ENCODE data around the gene DVL1. TPM values are rescaled to one million over a fixed set of nuclear protein-coding genes. Genes with fewer than 3 reads are reported as not detected.

The DVL1 gene
- total and polyA plus RNA-seq, 4 experiments from 2014 or later, result 0.19 to 44.6 (median 22.8) TPM

DNA sequence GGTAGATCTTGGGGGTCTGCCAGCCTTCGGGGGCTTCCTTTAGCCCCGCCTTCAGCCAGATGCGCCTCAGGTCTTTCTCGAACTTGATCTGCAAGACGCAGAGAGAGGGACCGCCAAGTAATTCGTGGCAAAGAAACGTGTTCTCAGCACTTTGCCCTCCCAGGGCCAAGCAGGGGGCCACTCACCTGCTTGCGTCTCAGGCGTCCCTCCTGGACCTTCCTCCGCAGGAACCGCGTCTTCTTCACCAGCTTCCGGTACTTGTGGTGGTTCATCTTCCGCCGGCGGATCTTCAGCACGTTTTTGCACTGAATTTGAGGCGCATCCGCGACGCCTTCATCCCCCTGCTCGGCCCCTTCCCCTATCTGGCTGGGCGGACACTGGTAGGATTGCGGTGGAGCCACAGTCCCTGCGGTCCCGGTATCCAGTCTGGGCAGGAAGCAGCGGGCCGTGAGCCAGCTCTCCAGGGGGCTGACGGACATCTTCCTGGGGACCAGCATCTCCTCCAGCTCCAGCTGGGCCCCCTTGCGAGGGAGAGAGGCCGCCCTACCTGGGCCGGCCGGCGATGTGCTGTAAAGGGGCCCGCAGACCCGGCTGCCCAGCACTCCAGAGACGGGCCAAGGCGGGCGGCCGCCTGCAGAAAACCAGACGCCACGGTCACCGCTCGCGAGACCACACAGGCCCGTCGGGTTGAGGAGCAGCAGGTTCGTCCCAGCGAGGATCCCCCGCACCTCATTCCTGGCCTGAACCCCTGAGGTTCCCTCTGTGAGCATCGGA lies 24.8 kb upstream of the DVL1 start:
- Histone ChIP-seq H3K9me3 (ENCODE audit: control insufficient read depth in 1 of 2, low read length in 2 of 2) (no peaks in the 10 kb centered on the region), H3K4me3 (ENCODE audit: low read length in 2 of 2) (peak overlapping the region in 1 of 2 donors; percentile 73), H3K36me3 (ENCODE audit: insufficient read depth, low read length) (no peaks in the 10 kb centered on the region), H3K4me1 (ENCODE audit: insufficient read depth, low read length) (peaks cover 46% of the 10 kb centered on the region), H3K27me3 (ENCODE audit: insufficient read depth, low read length) (no peaks in the 10 kb centered on the region), H3K27ac (ENCODE audit: low read depth, low read length) (peak overlapping the region; percentile 88)
- peaks cover 0 to 16% of the 10 kb centered on the region in 2 donors for H3K36me3 Mint-ChIP-seq
- no peaks in the 10 kb centered on the region for H3K27me3 Mint-ChIP-seq
- CTCF ChIA-PET (ENCODE audit: partially characterized antibody), result interaction anchor here (1.1 to 1.6 kb wide), 3 partner anchors 25 to 241 kb away, joined by 3 to 6 read pairs (median 6); partner anchors contain the start of gene CCNL2
- DNase-seq, result no peak
- intact Hi-C loops (cut with micrococcal nuclease), result loop anchor here (2.0 kb wide), 2 partner anchors 25 to 49 kb away; partner anchors contain the start of genes CPTP, DVL1 and INTS11
- H3K9me3 Mint-ChIP-seq, result no peaks in the 10 kb centered on the region
- H3K4me3 Mint-ChIP-seq, result peak overlapping the region; percentile 75 to 95 (median 82)
- H3K4me1 Mint-ChIP-seq, result peaks cover 6 to 45% (median 28%) of the 10 kb centered on the region in 4 donors
- H3K27ac Mint-ChIP-seq, result peak overlapping the region in 6 of 7 donors; percentile 78 to 91 (median 86)
- POLR2A ChIA-PET (ENCODE audit: partially characterized antibody), result interaction anchor here (0.9 to 10.2 kb wide), 12 partner anchors 8 to 257 kb away, joined by 3 to 149 read pairs (median 9); partner anchors contain the start of genes B3GALT6, C1orf159, CCNL2 and MIB2

DNA sequence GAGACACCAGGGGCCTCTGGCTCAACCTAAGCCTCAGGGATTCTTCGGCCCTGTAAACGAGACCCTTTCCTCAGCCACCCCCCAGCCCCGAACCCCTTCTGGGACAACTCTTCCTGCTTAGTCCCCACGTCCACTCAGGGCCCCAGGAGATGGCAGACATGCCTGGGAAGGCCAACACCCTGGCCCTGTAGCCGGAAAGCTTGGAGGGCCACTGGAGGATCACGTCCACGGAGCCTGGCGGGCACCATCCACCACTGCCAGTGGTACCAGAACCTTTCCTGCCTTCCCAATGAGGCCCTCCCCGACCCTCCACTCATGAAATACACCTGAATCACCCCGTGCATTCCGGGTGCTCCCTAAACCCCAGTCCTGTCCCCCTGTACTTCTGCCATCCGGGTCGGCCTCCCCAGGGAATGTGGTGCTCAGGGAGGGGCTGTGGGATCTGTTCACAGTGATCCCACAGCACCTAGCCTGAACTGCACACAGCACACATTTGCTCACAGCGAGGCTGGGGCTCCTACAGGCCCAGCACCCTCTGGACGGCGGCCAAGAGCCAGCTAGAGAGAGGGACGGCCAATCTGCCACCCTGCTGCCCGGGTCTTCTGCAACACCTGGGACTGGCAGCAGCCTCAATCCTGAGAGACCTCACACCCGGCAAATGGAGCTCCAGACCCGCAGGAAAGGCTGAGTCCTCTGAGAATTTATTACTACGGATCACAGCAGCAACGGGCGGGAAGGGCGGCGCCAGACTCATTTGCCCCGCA lies 24.0 kb upstream of the DVL1 start:
- H3K27me3 Mint-ChIP-seq, result no peaks in the 10 kb centered on the region
- POLR2A ChIA-PET (ENCODE audit: partially characterized antibody), result interaction anchor here (2.9 to 10.2 kb wide), 3 partner anchors 21 to 34 kb away, joined by 24 to 149 read pairs (median 74); partner anchors contain the start of genes CCNL2 and MRPL20

DNA sequence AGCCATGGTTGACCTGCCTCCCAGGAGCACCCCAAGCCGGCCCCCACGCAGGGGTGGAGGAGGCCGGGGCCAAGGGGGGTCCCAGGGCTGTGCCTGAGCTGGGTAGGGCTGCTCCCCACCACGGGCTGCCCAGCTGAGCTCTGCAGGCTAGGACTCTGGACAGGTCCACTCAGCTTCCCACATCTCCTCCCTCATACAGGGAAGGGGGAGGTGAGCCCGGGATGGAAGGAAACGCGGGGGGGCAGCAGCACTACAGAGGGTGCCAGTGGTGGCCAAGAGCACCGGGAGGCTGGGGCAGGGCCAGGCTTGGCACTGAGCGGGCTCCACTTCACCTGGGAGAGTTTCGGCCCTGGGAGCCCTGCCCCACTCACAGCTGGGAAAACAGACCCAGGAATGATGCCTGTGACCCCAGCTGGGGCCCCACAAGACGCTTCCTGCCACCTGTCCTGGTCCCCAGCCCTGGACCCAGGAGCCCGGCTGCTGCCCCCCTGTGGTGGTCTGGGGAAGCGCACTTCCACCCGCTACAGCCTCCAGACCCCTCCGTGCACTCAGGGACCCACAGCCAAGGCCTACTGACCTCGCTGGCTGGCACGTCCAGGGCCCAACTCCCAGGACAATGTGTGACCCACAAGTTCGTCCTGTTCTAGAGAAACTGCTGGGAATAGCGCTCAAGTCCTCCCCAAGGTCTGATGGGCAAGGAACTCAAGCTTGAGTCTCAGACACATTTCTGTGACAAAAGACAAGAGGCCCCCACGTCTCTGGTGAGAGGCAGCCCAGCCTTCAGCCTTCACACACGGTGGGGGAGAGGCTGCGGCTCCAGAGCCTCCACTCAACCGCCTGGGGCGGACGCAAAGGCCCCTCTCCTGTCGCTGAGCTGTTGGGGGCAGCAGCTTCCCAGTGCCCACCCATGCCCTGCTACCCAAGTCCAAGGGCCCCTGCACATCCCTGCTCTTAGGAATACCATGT lies 22.8 kb upstream of the DVL1 start:
- H3K4me1 ChIP-seq (ENCODE audit: insufficient read depth, low read length), result peaks cover 46% of the 10 kb centered on the region
- peaks cover 6 to 45% (median 28%) of the 10 kb centered on the region in 4 donors for H3K4me1 Mint-ChIP-seq
- intact Hi-C loops (cut with micrococcal nuclease), result loop anchor here (2.0 kb wide), 1 partner anchor 23 kb away; the partner anchor contains the start of gene DVL1
- H3K9me3 ChIP-seq (ENCODE audit: control insufficient read depth in 1 of 2, low read length in 2 of 2), result no peaks in the 10 kb centered on the region
- peak overlapping the region in 1 of 2 donors; percentile 53 for H3K4me3 ChIP-seq (ENCODE audit: low read length in 2 of 2)
- H3K36me3 ChIP-seq (ENCODE audit: insufficient read depth, low read length), result no peaks in the 10 kb centered on the region
- no peaks in the 10 kb centered on the region for H3K27me3 Mint-ChIP-seq
- POLR2A ChIA-PET (ENCODE audit: partially characterized antibody), result interaction anchor here (0.7 to 10.2 kb wide), 9 partner anchors 13 to 249 kb away, joined by 3 to 149 read pairs (median 5); partner anchors contain the start of genes CCNL2, MIB2, MRPL20 and UBE2J2
- peak; percentile 68 to 79 (median 72) for DNase-seq
- no peaks in the 10 kb centered on the region for H3K9me3 Mint-ChIP-seq
- no peaks in the 10 kb centered on the region for H3K27me3 ChIP-seq (ENCODE audit: insufficient read depth, low read length)
- H3K27ac ChIP-seq (ENCODE audit: low read depth, low read length), result peak overlapping the region; percentile 64
- H3K36me3 Mint-ChIP-seq, result peaks cover 0 to 16% of the 10 kb centered on the region in 2 donors
- peak overlapping the region in 6 of 7 donors; percentile 81 to 92 (median 85) for H3K27ac Mint-ChIP-seq
- H3K4me3 Mint-ChIP-seq, result peak overlapping the region in 7 of 8 donors; percentile 38 to 77 (median 63)
- CTCF ChIA-PET (ENCODE audit: partially characterized antibody), result interaction anchor here (0.8 to 2.6 kb wide), 21 partner anchors 9 to 253 kb away, joined by 3 to 11 read pairs (median 4); partner anchors contain the start of genes CCNL2 and MRPL20

More for the DNA sequence above, 24.0 kb upstream of the DVL1 start:
- peaks cover 0 to 16% of the 10 kb centered on the region in 2 donors for H3K36me3 Mint-ChIP-seq
- H3K9me3 Mint-ChIP-seq, result no peaks in the 10 kb centered on the region
- peaks cover 46% of the 10 kb centered on the region for H3K4me1 ChIP-seq (ENCODE audit: insufficient read depth, low read length)
- H3K27ac Mint-ChIP-seq, result peak overlapping the region in 6 of 7 donors; percentile 72 to 87 (median 82)
- H3K27me3 ChIP-seq (ENCODE audit: insufficient read depth, low read length), result no peaks in the 10 kb centered on the region
- no peaks in the 10 kb centered on the region for H3K36me3 ChIP-seq (ENCODE audit: insufficient read depth, low read length)
- H3K4me1 Mint-ChIP-seq, result peaks cover 6 to 45% (median 28%) of the 10 kb centered on the region in 4 donors
- H3K4me3 Mint-ChIP-seq, result peak overlapping the region; percentile 29 to 77 (median 64)
- intact Hi-C loops (cut with micrococcal nuclease), result loop anchor here (2.0 kb wide), 1 partner anchor 24 kb away; the partner anchor contains the start of gene DVL1
- no peak overlapping the region for H3K4me3 ChIP-seq (ENCODE audit: low read length in 2 of 2)
- H3K9me3 ChIP-seq (ENCODE audit: control insufficient read depth in 1 of 2, low read length in 2 of 2), result no peaks in the 10 kb centered on the region
- CTCF ChIA-PET (ENCODE audit: partially characterized antibody), result interaction anchor here (0.9 to 2.6 kb wide), 12 partner anchors 10 to 251 kb away, joined by 3 to 11 read pairs (median 6); partner anchors contain the start of gene CCNL2
- no peak for DNase-seq
- H3K27ac ChIP-seq (ENCODE audit: low read depth, low read length), result no peak overlapping the region

DNA sequence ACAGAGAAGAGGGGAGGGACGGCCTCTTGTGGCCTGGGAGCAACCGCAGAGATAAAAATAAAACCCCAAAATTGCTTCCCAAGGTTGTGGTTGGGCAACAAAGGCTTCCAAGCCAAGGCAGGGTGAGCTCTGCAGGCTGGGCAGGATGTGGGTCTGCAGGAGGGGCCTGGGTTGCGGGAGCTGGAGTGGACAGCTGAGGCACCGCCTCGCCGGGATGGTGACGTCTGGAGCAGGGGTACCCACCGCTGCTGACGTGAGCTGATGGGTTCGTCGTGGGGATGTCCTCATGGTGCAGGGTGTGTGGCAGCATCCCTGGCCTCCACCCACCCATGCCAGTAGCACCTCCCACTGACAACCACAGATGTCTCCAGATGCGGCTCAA lies 22.1 kb upstream of the DVL1 start:
- ChIA-PET CTCF (ENCODE audit: partially characterized antibody) (interaction anchor here (0.8 to 2.6 kb wide), 13 partner anchors 8 to 249 kb away, joined by 3 to 11 read pairs (median 6); partner anchors contain the start of genes CCNL2 and MRPL20), POLR2A (ENCODE audit: partially characterized antibody) (interaction anchor here (0.5 to 10.2 kb wide), 9 partner anchors 12 to 249 kb away, joined by 3 to 149 read pairs (median 4); partner anchors contain the start of genes CCNL2, MIB2 and MRPL20)
- intact Hi-C loops (cut with micrococcal nuclease), result no loop called here

DNA sequence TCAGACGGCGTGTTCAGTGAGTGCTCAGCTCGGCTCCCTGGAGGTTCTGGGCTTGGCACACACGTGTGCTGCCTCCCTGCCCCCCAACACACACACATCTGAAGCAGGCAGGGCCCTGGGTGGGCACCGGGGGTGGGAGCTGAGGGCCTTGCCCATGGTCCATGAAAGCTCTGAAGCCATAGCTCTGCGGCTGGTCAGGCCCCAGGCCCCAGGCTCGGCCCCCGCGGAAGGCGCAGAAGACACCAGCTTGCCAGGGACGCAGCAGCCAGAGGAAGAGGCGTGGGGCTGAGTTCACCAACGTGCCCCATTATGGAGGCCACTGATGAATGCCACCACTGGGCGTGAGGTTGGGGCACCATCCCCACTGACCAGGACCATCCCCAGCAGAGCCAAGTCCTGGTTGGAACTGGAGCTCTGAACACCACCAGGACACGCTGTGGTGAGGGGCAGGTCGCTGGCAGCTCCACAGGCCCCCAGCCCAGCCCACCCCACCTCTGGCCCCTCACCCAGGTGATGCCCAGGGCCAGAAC lies 21.6 kb upstream of the DVL1 start:
- Histone ChIP-seq H3K27ac (ENCODE audit: low read depth, low read length) (peak overlapping the region; percentile 64), H3K4me3 (ENCODE audit: low read length in 2 of 2) (no peak overlapping the region), H3K4me1 (ENCODE audit: insufficient read depth, low read length) (peaks cover 41% of the 10 kb centered on the region), H3K27me3 (ENCODE audit: insufficient read depth, low read length) (no peaks in the 10 kb centered on the region), H3K9me3 (ENCODE audit: control insufficient read depth in 1 of 2, low read length in 2 of 2) (no peaks in the 10 kb centered on the region), H3K36me3 (ENCODE audit: insufficient read depth, low read length) (no peaks in the 10 kb centered on the region)
- POLR2A ChIA-PET (ENCODE audit: partially characterized antibody), result interaction anchor here (0.5 to 10.2 kb wide), 6 partner anchors 17 to 245 kb away, joined by 3 to 149 read pairs (median 5); partner anchors contain the start of genes CCNL2, MIB2 and MRPL20
- Mint-ChIP-seq H3K36me3 (peaks cover 0 to 16% of the 10 kb centered on the region in 2 donors), H3K4me3 (peak overlapping the region in 5 of 8 donors; percentile 20 to 73 (median 38)), H3K9me3 (no peaks in the 10 kb centered on the region), H3K27ac (peak overlapping the region in 6 of 7 donors; percentile 24 to 92 (median 87)), H3K4me1 (peaks cover 6 to 42% (median 27%) of the 10 kb centered on the region in 4 donors), H3K27me3 (no peaks in the 10 kb centered on the region)
- DNase-seq, result peak in 2 of 5 donors; percentile 22 to 45
- CTCF ChIA-PET (ENCODE audit: partially characterized antibody), result interaction anchor here (1.5 to 2.6 kb wide), 8 partner anchors 8 to 249 kb away, joined by 4 to 9 read pairs (median 7); no protein-coding TSS in a partner anchor
- intact Hi-C loops (cut with micrococcal nuclease), result no loop called here

More for the DNA sequence above, 22.1 kb upstream of the DVL1 start:
- peak overlapping the region; percentile 35 to 77 (median 64) for H3K4me3 Mint-ChIP-seq
- Histone ChIP-seq H3K36me3 (ENCODE audit: insufficient read depth, low read length) (no peaks in the 10 kb centered on the region), H3K27ac (ENCODE audit: low read depth, low read length) (peak overlapping the region; percentile 64), H3K4me3 (ENCODE audit: low read length in 2 of 2) (peak overlapping the region in 1 of 2 donors; percentile 53), H3K4me1 (ENCODE audit: insufficient read depth, low read length) (peaks cover 46% of the 10 kb centered on the region), H3K27me3 (ENCODE audit: insufficient read depth, low read length) (no peaks in the 10 kb centered on the region), H3K9me3 (ENCODE audit: control insufficient read depth in 1 of 2, low read length in 2 of 2) (no peaks in the 10 kb centered on the region)
- peak; percentile 87 to 96 (median 90) for DNase-seq
- H3K27ac Mint-ChIP-seq, result peak overlapping the region in 6 of 7 donors; percentile 74 to 92 (median 85)
- H3K36me3 Mint-ChIP-seq, result peaks cover 0 to 16% of the 10 kb centered on the region in 2 donors
- H3K9me3 Mint-ChIP-seq, result no peaks in the 10 kb centered on the region
- peaks cover 6 to 45% (median 28%) of the 10 kb centered on the region in 4 donors for H3K4me1 Mint-ChIP-seq
- no peaks in the 10 kb centered on the region for H3K27me3 Mint-ChIP-seq

Measured in CD4-positive, alpha-beta memory T cell (primary cell).